ENCODE results near the gene PPP1R14D. TPM values are rescaled to one million over a fixed set of nuclear protein-coding genes. Genes with fewer than 3 reads are reported as not detected.

The PPP1R14D gene, protein sequence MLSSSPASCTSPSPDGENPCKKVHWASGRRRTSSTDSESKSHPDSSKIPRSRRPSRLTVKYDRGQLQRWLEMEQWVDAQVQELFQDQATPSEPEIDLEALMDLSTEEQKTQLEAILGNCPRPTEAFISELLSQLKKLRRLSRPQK
- not detected in 2 replicates for total RNA-seq

DNA sequence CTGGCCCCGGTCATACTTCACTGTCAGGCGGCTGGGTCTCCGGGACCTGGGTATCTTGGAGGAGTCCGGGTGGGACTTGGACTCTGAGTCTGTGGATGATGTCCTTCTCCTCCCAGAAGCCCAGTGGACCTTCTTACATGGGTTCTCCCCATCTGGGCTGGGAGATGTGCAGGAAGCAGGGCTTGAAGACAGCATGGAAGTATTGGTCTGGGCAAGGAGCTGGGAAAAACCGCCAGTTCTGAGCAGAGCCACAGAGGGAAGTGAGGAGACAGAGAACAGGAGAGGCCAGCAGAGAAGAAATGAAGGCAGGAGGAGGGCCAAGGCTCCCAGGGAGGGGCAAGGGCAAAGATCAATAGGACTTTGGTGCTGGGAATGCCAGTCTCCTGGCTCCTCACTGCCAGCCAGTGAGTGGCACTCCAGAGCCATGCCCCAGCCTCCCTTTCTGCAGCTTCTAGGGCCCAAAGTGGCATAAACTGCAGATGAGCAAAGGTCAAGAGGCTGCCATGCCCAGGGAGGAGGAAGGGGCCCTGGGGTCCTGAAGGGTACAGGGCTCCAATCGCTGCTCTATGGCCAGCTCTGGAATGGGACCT is at the start of gene PPP1R14D:
Gene PPP1R14D, minus strand, starts transcription at position 262 of the 590 bp plus-strand sequence. Its CDS starts 67 bp downstream, at position 195.

DNA sequence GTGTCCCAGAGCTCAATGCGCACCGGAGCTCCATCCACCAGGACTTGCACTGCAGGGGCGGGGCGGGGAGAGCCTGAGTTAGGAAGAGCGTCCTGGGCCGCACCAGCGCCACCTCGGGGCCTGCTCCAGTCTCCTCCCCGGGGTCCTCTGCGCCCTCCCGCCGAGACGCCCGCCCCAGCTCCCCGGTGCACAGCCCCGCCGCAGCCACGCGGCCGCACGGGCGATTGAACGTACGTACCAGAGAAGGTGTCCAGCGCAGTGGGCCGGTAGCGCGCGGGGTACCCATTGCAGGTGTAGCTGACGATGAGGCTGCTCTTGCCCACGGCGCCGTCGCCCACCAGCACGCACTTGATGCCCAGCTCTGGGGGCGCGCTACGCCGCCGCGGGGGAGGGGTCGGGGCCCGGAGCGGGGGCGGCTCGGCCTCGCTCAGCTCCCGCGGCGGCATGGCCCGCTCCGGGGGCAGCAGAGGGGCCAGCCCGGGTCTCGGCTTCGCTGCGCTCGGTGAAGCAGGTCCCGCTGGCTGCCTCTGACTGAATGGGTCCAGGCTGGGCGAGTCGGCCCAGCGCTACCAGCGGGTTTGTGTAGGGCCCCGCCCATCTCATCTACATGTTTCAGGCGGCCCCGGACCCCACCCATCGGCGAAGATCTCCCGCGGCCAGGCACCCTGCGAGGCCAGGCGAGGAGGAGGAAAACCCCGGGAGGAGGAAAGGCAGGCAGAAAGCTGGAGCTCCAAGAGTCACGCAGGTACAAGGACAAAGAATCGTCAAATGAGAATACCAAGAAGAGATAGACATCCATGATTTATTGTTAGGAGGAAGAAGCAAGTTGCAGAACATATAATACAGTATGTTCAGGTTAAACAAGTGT is 45.4 kb upstream of the PPP1R14D start, which contains the start of gene RHOV:
Gene RHOV, minus strand, starts transcription at position 541 of the 868 bp plus-strand sequence. Its CDS starts 95 bp downstream, at position 446.

DNA sequence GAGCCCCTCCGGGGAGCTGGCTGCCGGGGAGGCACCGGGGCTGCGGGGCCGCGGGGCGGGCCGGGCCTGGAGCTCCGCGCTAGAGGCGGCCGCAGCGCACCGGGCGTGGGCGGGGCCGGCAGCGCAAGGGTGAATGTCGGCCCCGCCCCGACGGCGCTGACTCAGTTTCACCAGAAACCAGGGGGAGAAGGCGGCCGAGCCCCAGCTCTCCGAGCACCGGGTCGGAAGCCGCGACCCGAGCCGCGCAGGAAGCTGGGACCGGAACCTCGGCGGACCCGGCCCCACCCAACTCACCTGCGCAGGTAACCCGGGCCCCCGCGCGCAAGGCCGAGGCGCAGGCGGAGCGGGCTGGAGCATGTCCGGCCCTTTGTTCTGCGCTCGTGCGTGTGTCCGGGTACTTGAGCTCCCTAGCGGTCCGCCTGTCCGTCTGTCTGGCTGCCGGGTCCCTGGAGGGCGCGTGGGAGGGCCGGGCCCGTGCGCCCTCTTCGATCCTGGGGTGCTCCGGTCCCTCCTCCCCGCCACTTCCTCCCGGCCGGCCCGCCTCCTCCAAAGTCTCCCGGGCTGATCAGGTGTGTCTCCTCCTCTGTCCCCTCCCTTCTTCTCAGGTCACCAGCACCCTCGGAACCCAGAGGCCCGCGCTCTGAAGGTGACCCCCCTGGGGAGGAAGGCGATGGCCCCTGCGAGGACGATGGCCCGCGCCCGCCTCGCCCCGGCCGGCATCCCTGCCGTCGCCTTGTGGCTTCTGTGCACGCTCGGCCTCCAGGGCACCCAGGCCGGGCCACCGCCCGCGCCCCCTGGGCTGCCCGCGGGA is 15.6 kb upstream of the PPP1R14D start, which contains the start of gene SPINT1:
Gene SPINT1, plus strand, starts transcription at position 164 of the 811 bp plus-strand sequence. Its CDS starts 507 bp downstream, at position 671.

DNA sequence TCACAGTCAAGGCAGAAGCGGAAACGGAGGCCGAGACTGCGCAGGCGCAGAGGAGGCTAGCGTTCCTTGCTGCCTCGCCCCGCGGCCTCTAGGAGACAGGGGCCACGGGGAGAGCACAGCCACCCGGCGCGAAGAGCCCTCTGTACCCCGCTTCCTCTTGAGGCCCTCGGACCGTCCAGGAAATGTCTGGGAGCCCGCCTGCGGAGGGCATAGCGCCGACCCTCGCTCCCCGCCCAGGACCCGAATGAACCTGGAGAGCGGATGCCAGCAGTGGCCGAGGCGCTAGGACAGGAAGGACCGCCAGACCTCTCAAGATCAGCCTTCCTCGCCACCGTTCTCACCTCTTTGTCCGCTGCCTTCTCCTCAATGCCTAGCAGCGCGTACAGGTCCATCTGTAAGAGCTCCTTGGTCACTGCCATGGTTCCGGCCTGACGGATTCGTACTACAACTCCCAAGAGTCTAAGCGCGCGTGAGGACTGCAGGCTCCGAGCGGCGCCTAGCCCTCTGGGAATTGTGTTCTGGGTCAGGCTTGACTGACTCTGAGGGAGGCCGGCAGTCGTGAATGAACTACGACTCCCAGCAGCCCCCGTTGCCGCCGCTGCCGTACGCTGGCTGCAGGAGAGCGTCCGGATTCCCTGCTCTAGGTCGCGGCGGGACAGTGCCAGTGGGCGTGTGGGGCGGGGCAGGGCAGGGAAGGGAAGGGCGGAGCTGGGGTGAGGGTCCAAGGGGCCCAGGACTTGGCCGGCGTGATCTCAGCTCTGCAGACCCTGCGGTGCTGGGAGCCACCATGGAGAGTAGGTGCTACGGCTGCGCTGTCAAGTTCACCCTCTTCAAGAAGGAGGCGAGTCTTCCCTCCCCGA is 21.2 kb downstream of the PPP1R14D start, which contains the start of the genes DNAJC17 and ZFYVE19:
Gene DNAJC17, minus strand, starts transcription at position 446 of the 860 bp plus-strand sequence. Its CDS starts 27 bp downstream, at position 419.
Gene ZFYVE19, plus strand, starts transcription at position 62 of the 860 bp plus-strand sequence. Its CDS starts 501 bp downstream, at position 563.

DNA sequence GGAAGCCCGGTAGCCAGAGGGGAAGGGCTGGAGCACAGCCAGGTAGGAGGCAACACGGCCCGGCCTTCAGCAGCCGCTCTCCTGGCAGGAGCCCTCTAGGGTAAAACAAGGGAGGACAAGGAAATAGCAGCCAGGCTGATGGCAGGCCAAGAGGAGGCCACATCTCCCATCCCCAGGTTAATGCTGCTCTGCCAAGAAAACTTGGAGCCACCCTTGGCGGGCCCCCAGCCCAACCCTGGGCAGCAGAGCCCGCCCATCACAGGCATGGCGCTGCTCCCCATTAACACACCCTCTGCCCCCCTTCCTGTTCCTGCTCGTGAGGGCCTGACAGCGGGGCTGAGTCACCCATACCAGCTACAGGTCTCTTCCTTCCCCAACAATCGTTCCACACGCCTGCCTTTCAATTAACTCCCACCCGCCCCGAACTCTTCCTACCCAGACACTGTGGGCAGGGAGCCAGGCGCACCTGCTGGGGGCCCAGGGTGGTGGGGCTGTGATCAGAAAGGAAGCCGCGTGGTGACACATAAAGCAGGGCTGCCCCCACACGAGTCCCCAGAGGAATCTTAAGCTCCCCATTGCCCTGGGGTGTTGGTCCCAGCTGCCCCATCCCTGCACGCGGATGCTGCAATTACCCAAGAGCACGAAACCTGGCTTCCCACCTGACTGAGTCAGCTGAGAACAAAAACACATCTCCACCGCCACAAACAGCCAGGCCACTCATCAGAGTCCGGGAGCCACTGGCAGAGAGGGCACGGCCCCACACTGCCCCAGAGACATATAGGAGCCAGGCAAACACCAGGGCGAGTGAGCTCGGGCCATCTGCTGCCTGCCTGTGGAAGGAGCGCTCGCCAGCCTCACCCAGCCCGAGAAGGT is 59.0 kb downstream of the PPP1R14D start, which contains the start of gene C15orf62:
Gene C15orf62, plus strand, starts transcription at position 707 of the 873 bp plus-strand sequence. CDS start 516 bp downstream, outside the sequence.

Other genes starting within 250 kb of the PPP1R14D start
- 11.1 and 43.8 TPM in 2 replicates for gene KNL1, start 234.5 kb downstream of the PPP1R14D start, total RNA-seq
- gene RAD51, start 133.5 kb downstream of the PPP1R14D start, total RNA-seq, result 4.9 and 11.0 TPM in 2 replicates
- gene RMDN3, start 73.5 kb downstream of the PPP1R14D start, total RNA-seq, result 19.7 and 20.9 TPM in 2 replicates
- 1.6 and 1.7 TPM in 2 replicates for gene GCHFR, start 64.6 kb downstream of the PPP1R14D start, total RNA-seq
- not detected in 2 replicates for gene C15orf62, start 58.7 kb downstream of the PPP1R14D start, total RNA-seq
- 25.1 and 31.5 TPM in 2 replicates for gene ZFYVE19, start 21.6 kb downstream of the PPP1R14D start, total RNA-seq
- gene DNAJC17, start 21.2 kb downstream of the PPP1R14D start, total RNA-seq, result 18.9 and 51.0 TPM in 2 replicates
- 0.37 and 0.66 TPM in 2 replicates for gene SPINT1, start 15.3 kb upstream of the PPP1R14D start, total RNA-seq
- not detected in 2 replicates for gene RHOV, start 45.5 kb upstream of the PPP1R14D start, total RNA-seq
- 51.7 and 59.8 TPM in 2 replicates for gene VPS18, start 65.7 kb upstream of the PPP1R14D start, total RNA-seq
- 0.12 and 0.66 TPM in 2 replicates for gene DLL4, start 100.6 kb upstream of the PPP1R14D start, total RNA-seq
- 36.5 and 49.2 TPM in 2 replicates for gene CHAC1, start 124.8 kb upstream of the PPP1R14D start, total RNA-seq

Data from uterine smooth muscle cell (primary cell).